CD4-positive, alpha-beta T cell treated with Interleukin-6 at 100 ng/mL for 8 hours (primary cell): ENCODE results near the gene RFTN1.

ENCODE experiments used
- DNase-seq: peaks from one replicate; pipeline ENCODE4 v3.0.0-alpha.2; 2020; ENCODE audit warnings: mixed read lengths, low spot score

Gene RFTN1

GRCh38 chr3:16430717-16431630 lies 82.5 kb downstream of the RFTN1 start:
- no peak for DNase-seq

DNA sequence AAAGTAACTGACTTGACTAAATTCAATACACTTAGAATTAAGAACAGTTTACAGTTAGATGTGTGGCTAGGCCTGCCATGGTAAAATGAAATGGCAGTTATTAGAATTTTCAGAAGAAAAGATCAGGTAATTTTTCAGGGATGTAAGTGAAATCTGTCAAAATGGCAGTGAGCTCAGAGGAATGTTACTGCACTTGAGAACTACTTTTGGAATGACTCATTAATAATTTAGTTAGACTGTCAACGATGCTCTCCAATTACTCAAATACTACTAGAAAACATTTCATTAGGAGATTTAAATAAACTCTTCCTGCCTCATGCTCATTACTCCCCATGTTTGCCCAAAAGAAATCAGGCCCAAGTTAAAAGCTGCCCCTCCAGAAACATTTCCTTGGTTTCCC lies 84.4 kb downstream of the RFTN1 start:
- no peak for DNase-seq

DNA sequence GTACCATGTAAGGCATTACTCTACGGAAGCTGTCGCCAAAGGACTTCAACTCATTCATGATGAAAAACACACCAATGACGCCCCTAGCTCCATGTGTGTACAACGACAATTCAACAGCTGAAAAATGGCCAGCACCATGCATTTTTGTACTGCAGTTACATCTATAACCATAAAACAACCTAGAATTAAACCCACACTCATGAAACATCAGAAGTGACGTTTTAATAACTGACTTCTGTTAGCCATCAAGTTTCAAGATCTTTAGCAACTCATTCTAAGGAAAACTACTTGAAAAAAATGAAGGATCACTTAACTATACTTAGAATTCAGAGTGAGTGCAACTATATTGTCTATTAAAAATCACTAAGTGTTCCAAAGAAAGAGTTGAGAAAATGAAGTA lies 84.9 kb downstream of the RFTN1 start:
- DNase-seq = no peak

- no peak for DNase-seq
These were observed 86.2 kb downstream of the RFTN1 start for GRCh38 chr3:16427103-16427965.

DNA sequence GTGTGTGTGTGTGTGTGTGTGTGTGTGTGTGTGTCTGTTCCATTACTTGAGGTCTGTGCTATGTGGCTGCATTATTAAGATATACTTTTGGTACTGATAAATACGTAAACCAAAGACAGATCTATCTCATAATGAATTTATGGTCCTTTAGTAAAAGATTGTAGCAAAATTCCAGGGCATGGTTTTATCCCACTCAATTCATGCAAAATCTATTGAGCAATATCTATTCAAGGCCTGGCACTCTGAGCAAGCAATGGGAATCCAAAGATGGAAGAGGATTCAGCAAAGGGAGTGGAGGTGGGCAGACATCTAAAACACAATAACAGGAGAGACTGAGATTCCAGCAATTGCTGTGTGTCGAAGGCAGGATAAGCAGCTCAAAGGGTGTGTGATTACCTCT lies 86.8 kb downstream of the RFTN1 start:
- DNase-seq = no peak

DNA sequence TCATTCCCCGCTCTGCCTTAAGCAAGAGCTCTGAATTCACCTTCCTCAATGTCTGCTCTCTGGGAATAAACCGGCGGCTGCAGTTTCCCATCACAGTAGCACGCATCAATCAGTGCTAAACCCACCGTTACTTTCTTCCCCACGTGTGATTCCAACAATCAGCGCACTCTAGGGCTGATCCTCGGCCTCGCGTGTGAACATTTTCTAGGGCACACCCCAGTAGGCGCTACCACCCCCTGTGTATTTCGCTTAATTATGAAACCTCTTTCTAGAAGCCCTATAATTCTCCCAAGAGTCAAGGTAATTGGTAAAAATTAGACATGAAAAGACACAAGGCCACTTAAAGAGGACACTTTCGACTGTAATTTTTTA lies 87.5 kb downstream of the RFTN1 start:
- no peak for DNase-seq

DNA sequence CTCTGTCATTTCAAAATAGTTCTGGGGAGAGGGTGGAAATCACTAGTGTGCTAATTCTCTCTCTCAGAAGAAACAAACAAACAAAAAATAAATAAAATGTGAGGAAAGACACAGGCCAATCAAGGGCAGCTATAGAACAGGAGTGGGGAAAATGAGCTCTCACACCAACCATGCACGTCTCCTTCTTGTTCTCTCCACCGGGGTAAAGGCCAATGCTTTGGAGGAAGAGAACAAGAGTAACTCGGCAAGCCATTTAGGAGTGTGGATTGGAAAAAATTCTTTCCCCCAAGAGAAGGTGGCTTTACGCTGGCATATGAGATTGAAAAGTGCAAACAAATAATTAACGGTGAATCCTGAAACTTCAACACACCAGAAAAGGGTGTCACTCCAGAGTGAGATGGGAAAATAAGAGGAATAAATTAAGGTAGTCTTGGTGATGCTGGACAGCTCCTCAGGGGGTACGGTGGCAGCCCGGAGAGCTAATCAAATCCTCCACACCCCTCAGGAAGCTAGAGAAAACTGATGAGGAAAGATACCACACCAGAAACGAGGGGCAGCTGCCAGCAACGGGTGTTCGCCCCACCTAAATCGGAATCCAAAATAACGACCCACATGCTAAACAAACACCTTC lies 88.0 kb downstream of the RFTN1 start:
- no peak for DNase-seq

- no peak for DNase-seq
These were observed 89.4 kb downstream of the RFTN1 start for GRCh38 chr3:16423947-16424673.

GRCh38 chr3:16423298-16423697 lies 90.2 kb downstream of the RFTN1 start:
- DNase-seq = no peak

- DNase-seq = no peak
These were observed 93.8 kb downstream of the RFTN1 start for GRCh38 chr3:16419640-16420241.

DNA sequence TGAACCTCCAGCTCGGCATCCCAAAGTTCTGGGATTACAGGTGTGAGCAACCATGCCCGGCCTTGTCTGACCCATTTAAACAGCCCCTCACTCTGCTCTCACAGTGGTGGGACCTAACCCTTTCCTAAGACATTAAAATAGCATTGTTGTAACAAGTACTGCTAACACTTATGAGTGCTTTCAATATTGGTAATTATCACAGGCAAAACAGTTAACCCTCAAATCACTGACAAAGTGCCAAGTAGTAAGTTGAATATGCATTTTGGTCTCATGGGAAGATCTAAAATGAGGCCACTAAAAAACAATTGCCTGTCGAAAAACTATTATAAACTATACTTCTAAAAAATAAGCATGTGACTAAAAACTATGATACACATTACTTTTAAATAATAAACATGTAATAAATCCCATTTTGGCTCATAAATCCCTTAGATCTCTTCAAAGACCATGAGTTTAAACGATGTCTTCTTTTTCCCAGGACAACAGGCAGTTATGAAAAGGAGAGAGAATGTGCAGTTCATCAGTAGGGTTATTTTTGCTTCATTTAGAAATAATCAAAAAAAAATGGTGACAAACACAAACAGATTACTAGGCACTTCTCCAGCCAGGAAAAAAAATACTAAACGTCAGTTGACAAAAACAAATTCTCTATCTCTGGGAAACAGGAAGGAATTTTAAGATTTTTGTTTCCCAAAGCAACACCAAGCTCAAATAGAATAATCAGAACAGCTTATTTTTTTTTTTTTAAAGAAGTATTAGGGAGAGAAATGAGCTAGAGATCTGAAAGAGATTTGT lies 95.4 kb downstream of the RFTN1 start:
- no peak for DNase-seq

DNA sequence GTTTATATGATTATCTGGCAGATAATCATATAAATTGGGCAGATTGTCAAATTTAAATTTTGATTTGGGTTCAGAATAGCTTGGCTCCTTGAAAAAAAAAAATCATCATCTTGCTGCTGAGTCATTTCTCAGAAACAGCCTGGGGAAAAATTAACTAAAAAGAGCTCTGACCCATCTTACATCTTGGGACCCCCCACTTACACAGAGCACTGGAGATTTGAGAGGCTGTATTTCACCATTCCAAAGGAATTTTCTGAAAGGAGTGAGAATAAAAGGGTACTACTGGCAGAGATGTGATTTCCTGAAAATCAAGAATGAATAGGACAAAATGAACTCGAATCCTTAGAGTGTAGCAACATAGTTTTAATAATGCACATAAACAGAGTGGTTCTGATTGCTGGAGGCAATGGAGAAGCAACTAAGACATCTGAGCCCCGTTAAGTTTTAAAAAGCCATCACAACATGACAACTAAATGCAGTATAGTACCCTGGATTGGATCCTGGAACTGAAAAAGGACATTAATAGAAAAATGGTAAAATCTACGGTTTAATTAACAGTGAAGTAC lies 97.5 kb downstream of the RFTN1 start:
- DNase-seq = no peak

DNA sequence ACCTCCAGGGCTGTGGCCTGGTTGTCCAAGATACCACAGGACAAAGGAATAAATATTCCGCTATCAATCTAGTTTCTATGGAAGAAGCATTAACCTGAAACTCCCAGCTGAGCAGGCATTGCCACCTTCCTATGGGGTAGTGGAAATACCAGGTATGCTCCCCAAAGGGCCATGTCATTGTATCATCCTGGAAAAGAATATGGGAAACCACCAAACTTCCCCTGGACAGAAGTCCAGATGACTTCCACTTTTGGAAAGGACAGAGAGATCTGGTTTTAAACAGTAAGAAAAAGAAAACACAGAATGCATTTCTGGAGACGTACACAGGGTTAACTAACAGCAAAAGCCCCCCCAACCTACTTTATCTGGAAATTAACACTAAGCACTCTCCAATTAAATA lies 100.2 kb downstream of the RFTN1 start:
- no peak for DNase-seq

GRCh38 chr3:16412192-16412800 lies 101.2 kb downstream of the RFTN1 start:
- DNase-seq = no peak

DNA sequence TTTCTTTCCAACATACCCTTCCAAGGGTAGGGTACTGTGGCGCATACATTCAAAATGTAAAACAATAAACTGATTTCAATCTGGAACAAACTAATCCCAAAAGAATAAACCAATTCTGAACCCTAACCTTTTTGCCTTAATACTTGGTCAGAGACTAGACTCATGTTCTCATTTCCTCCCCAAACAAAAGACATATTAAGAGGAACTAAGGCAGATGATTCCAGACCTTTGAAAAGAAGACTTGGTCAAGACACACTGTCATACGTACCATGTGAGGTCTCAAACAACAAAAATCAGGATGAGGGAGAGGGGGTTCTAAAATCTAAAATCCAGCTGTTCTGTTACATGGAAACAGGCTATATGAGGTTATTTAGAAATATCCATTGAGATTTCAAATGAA lies 102.1 kb downstream of the RFTN1 start:
- no peak for DNase-seq

- no peak for DNase-seq
These were observed 102.8 kb downstream of the RFTN1 start for GRCh38 chr3:16410659-16411058.

GRCh38 chr3:16409032-16409431 lies 104.5 kb downstream of the RFTN1 start:
- DNase-seq = no peak

GRCh38 chr3:16407366-16407765 lies 106.1 kb downstream of the RFTN1 start:
- DNase-seq = no peak

GRCh38 chr3:16406579-16406978 lies 106.9 kb downstream of the RFTN1 start:
- DNase-seq = no peak

DNA sequence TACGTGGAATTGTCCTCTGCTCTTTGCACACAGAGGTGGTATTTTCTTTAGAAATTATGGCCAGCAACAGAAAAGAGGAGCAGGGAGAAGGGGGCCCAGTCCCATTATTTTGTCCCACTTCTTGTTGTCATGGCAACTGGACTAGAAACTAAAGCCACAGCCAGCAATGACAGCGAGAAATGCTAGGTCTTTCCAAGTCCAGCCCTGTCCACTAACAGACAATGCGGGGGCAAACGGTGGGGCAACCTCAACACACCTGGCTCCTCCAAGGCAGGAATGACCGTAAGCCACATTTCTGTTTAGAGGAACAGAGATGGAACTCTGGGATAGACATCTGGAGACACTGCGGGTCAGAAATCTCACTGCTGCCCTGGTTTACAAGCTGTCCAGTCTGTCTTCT lies 107.3 kb downstream of the RFTN1 start:
- no peak for DNase-seq
